Central memory CD8-positive, alpha-beta T cell (primary cell): Measurements from ENCODE around the gene ZNF273.
A peak's percentile ranks its signal among the peaks of the same experiment; 100 is the strongest.
"Not testable (repeated sequence)": the region's sequence is repeated elsewhere in the genome, so short reads cannot be mapped to it uniquely, and the experiment has no call there.

ENCODE experiments used
- ATAC-seq: fragments of 150-1000 bp; cut with Tn5 transposase; replicated peaks from 2 replicates; pipeline ENCODE4 v1.10.0; 2022; ENCODE audit warnings: mild to moderate bottlenecking, moderate FRiP score, moderate number of reproducible peaks; ENCODE audit not compliant: poor library complexity, severe bottlenecking; ENCODE audit errors: extremely low read depth
- DNase-seq, 2 donors: peaks; one replicate each; pipeline ENCODE4 v3.0.0; 2021; ENCODE audit warnings: low spot score in 2 of 2
- H3K27ac Mint-ChIP-seq: one replicate; pipeline ENCODE4 v1.8.0; 2022; ENCODE audit warnings: low read depth, mild to moderate bottlenecking, moderate library complexity, mixed read lengths
- H3K27me3 Mint-ChIP-seq: one replicate; pipeline ENCODE4 v1.8.0; 2022; ENCODE audit warnings: mixed read lengths
- H3K36me3 Mint-ChIP-seq: one replicate; pipeline ENCODE4 v1.8.0; 2022; ENCODE audit warnings: mild to moderate bottlenecking, moderate library complexity, mixed read lengths; ENCODE audit not compliant: insufficient read depth
- H3K4me1 Mint-ChIP-seq: one replicate; pipeline ENCODE4 v1.8.0; 2022; ENCODE audit warnings: mixed read lengths
- H3K4me3 Mint-ChIP-seq: one replicate; pipeline ENCODE4 v1.8.0; 2022; ENCODE audit warnings: mild to moderate bottlenecking, moderate library complexity, mixed read lengths
- H3K9me3 Mint-ChIP-seq: one replicate; pipeline ENCODE4 v1.8.0; 2022; ENCODE audit warnings: mixed read lengths

ZNF273 gene

GRCh38 chr7:64905547-64905946 lies 2.5 kb downstream of the ZNF273 start:
- DNase-seq (no peak), ATAC-seq (no peak)
- H3K9me3 Mint-ChIP-seq, result no peaks in the 10 kb centered on the region
- H3K27me3 Mint-ChIP-seq, result no peaks in the 10 kb centered on the region
- H3K4me1 Mint-ChIP-seq, result peaks cover 56% of the 10 kb centered on the region
- H3K27ac Mint-ChIP-seq, result no peak overlapping the region
- no peak overlapping the region for H3K4me3 Mint-ChIP-seq
- peaks cover 10% of the 10 kb centered on the region for H3K36me3 Mint-ChIP-seq

- Mint-ChIP-seq H3K9me3 (no peaks in the 10 kb centered on the region), H3K27me3 (no peaks in the 10 kb centered on the region), H3K4me3 (no peak overlapping the region), H3K4me1 (peaks cover 61% of the 10 kb centered on the region), H3K36me3 (peaks cover 10% of the 10 kb centered on the region), H3K27ac (no peak overlapping the region)
- DNase-seq (no peak), ATAC-seq (no peak)
Measured at GRCh38 chr7:64907641-64908326, 4.7 kb downstream of the ZNF273 start.

GRCh38 chr7:64908358-64908757 lies 5.3 kb downstream of the ZNF273 start:
- DNase-seq (no peak), ATAC-seq (no peak)
- no peak overlapping the region for H3K4me3 Mint-ChIP-seq
- H3K27me3 Mint-ChIP-seq, result no peaks in the 10 kb centered on the region
- H3K4me1 Mint-ChIP-seq, result peaks cover 61% of the 10 kb centered on the region
- H3K36me3 Mint-ChIP-seq, result peaks cover 6% of the 10 kb centered on the region
- no peaks in the 10 kb centered on the region for H3K9me3 Mint-ChIP-seq
- no peak overlapping the region for H3K27ac Mint-ChIP-seq

- ATAC-seq, result no peak
- H3K4me1 Mint-ChIP-seq, result peaks cover 19% of the 10 kb centered on the region
- no peak overlapping the region for H3K4me3 Mint-ChIP-seq
Measured at GRCh38 chr7:64914557-64914956, 11.5 kb downstream of the ZNF273 start.

GRCh38 chr7:64915301-64915700 lies 12.2 kb downstream of the ZNF273 start:
- not testable (repeated sequence) for ATAC-seq, H3K4me3 Mint-ChIP-seq, H3K27me3 Mint-ChIP-seq, DNase-seq, H3K9me3 Mint-ChIP-seq
- H3K36me3 Mint-ChIP-seq, result peaks cover 15% of the 10 kb centered on the region
- peak overlapping the region; percentile 41 for H3K27ac Mint-ChIP-seq
- peaks cover 11% of the 10 kb centered on the region for H3K4me1 Mint-ChIP-seq

More at GRCh38 chr7:64914557-64914956, 11.5 kb downstream of the ZNF273 start:
- no peak for DNase-seq
- Mint-ChIP-seq H3K36me3 (peaks cover 12% of the 10 kb centered on the region), H3K27me3 (no peaks in the 10 kb centered on the region), H3K27ac (no peak overlapping the region), H3K9me3 (no peaks in the 10 kb centered on the region)

- not testable (repeated sequence) for H3K4me3 Mint-ChIP-seq, H3K27me3 Mint-ChIP-seq, ATAC-seq, H3K4me1 Mint-ChIP-seq, DNase-seq
- Mint-ChIP-seq H3K9me3 (peaks cover 16% of the 10 kb centered on the region), H3K36me3 (peaks cover 23% of the 10 kb centered on the region), H3K27ac (peak overlapping the region; percentile 41)
Measured at GRCh38 chr7:64928252-64929187, 25.4 kb downstream of the ZNF273 start.

- ATAC-seq (no peak), DNase-seq (no peak)
- Mint-ChIP-seq H3K27ac (no peak overlapping the region), H3K4me3 (no peak overlapping the region), H3K36me3 (peaks cover 1% of the 10 kb centered on the region), H3K4me1 (peaks cover 4% of the 10 kb centered on the region), H3K9me3 (no peaks in the 10 kb centered on the region), H3K27me3 (no peaks in the 10 kb centered on the region)
Measured at GRCh38 chr7:64934478-64934877, 31.4 kb downstream of the ZNF273 start.

- Mint-ChIP-seq H3K9me3 (no peaks in the 10 kb centered on the region), H3K36me3 (no peaks in the 10 kb centered on the region), H3K27me3 (no peaks in the 10 kb centered on the region), H3K4me3 (no peak overlapping the region), H3K4me1 (peaks cover 4% of the 10 kb centered on the region), H3K27ac (no peak overlapping the region)
- ATAC-seq, result no peak
- no peak for DNase-seq
Measured at GRCh38 chr7:64938540-64938939, 35.5 kb downstream of the ZNF273 start.

- H3K27ac Mint-ChIP-seq, H3K36me3 Mint-ChIP-seq, ATAC-seq, DNase-seq, H3K4me3 Mint-ChIP-seq, H3K27me3 Mint-ChIP-seq, H3K9me3 Mint-ChIP-seq, H3K4me1 Mint-ChIP-seq: not testable (repeated sequence)
Measured at GRCh38 chr7:64940021-64940420, 36.9 kb downstream of the ZNF273 start.

GRCh38 chr7:64944667-64945502 lies 41.8 kb downstream of the ZNF273 start:
- H3K4me3 Mint-ChIP-seq, DNase-seq, H3K4me1 Mint-ChIP-seq, H3K27ac Mint-ChIP-seq, H3K36me3 Mint-ChIP-seq, H3K9me3 Mint-ChIP-seq, ATAC-seq: not testable (repeated sequence)
- H3K27me3 Mint-ChIP-seq, result peaks cover 54% of the 10 kb centered on the region

GRCh38 chr7:64945503-64946175 lies 42.6 kb downstream of the ZNF273 start:
- peaks cover 1% of the 10 kb centered on the region for H3K36me3 Mint-ChIP-seq
- ATAC-seq, result no peak

GRCh38 chr7:64946772-64947171 lies 43.7 kb downstream of the ZNF273 start:
- no peak for DNase-seq
- Mint-ChIP-seq H3K4me3 (no peak overlapping the region), H3K27me3 (peaks cover 73% of the 10 kb centered on the region), H3K4me1 (no peaks in the 10 kb centered on the region), H3K27ac (no peak overlapping the region), H3K36me3 (peaks cover 1% of the 10 kb centered on the region), H3K9me3 (no peaks in the 10 kb centered on the region)
- ATAC-seq, result no peak

More at GRCh38 chr7:64945503-64946175, 42.6 kb downstream of the ZNF273 start:
- Mint-ChIP-seq H3K4me3 (no peak overlapping the region), H3K27me3 (peaks cover 62% of the 10 kb centered on the region), H3K27ac (no peak overlapping the region), H3K9me3 (no peaks in the 10 kb centered on the region), H3K4me1 (no peaks in the 10 kb centered on the region)
- no peak for DNase-seq
